IPS DF 6.9 (cell line): ENCODE data around the gene GALNT2.

Experiments
- DNase-seq: peaks from one replicate; pipeline ENCODE4 v3.0.0-alpha.2; 2013; ENCODE audit warnings: low read depth, low spot score
- H3K27ac ChIP-seq: one replicate; pipeline ENCODE4 v1.5.1; 2013; ENCODE audit warnings: low read length, control low read depth
- H3K27me3 ChIP-seq: 2 replicates; pipeline ENCODE4 v1.6.1; 2013; ENCODE audit warnings: mild to moderate bottlenecking, low read length; ENCODE audit not compliant: control insufficient read depth, insufficient read depth
- H3K36me3 ChIP-seq: 2 replicates; pipeline ENCODE4 v1.6.1; 2013; ENCODE audit warnings: low read length; ENCODE audit not compliant: control insufficient read depth, insufficient read depth
- H3K4me1 ChIP-seq: 2 replicates; pipeline ENCODE4 v1.6.1; 2013; ENCODE audit warnings: low read length; ENCODE audit not compliant: control insufficient read depth, insufficient read depth
- H3K4me3 ChIP-seq: 2 replicates; pipeline ENCODE4 v1.5.1; 2013; ENCODE audit warnings: mild to moderate bottlenecking, low read length
- H3K9me3 ChIP-seq: 2 replicates; pipeline ENCODE4 v1.6.1; 2013; ENCODE audit warnings: low read length, inconsistent platforms; ENCODE audit not compliant: control insufficient read depth, insufficient read depth
- WGBS: extraction: QIAGEN DNeasy Blood & Tissue Kit; methylation state at CpG from one replicate; pipeline ENCODE4 v1.1.7; 2013; ENCODE audit warnings: mixed read lengths, missing lambda C conversion rate; ENCODE audit not compliant: insufficient read length, insufficient coverage; 5-methylcytosine and 5-hydroxymethylcytosine counted together

GALNT2 gene

GRCh38 chr1:230242326-230242725 lies 175.3 kb downstream of the GALNT2 start:
- DNase-seq = no peak
- Histone ChIP-seq H3K27me3 (no peaks in the 10 kb centered on the region), H3K4me3 (no peak overlapping the region), H3K36me3 (no peaks in the 10 kb centered on the region), H3K4me1 (no peaks in the 10 kb centered on the region), H3K9me3 (no peaks in the 10 kb centered on the region), H3K27ac (no peak overlapping the region)
- WGBS = no CpG with 5 or more reads among the region's 6 CpGs

- Histone ChIP-seq H3K27me3 (no peaks in the 10 kb centered on the region), H3K4me3 (no peak overlapping the region), H3K36me3 (no peaks in the 10 kb centered on the region), H3K4me1 (no peaks in the 10 kb centered on the region), H3K9me3 (no peaks in the 10 kb centered on the region), H3K27ac (no peak overlapping the region)
- no peak for DNase-seq
- no CpG with 5 or more reads among the region's 17 CpGs for WGBS
These were observed 176.1 kb downstream of the GALNT2 start for GRCh38 chr1:230243146-230243545.

- Histone ChIP-seq H3K27ac (no peak overlapping the region), H3K4me3 (no peak overlapping the region), H3K9me3 (no peaks in the 10 kb centered on the region), H3K27me3 (no peaks in the 10 kb centered on the region), H3K4me1 (no peaks in the 10 kb centered on the region; the same call in 1 of the 2 replicates), H3K36me3 (no peaks in the 10 kb centered on the region)
- WGBS = no CpG with 5 or more reads among the region's 15 CpGs
- no peak for DNase-seq
These were observed 176.7 kb downstream of the GALNT2 start for GRCh38 chr1:230243583-230244353.

- no peaks in the 10 kb centered on the region for H3K9me3 ChIP-seq
- H3K4me1 ChIP-seq = peaks cover 4% of the 10 kb centered on the region
- no peak overlapping the region for H3K4me3 ChIP-seq
- H3K27me3 ChIP-seq = no peaks in the 10 kb centered on the region
- H3K27ac ChIP-seq = no peak overlapping the region
- no CpG with 5 or more reads among the region's 4 CpGs for WGBS
- DNase-seq = no peak
- H3K36me3 ChIP-seq = no peaks in the 10 kb centered on the region
These were observed 179.5 kb downstream of the GALNT2 start for GRCh38 chr1:230246551-230246950.

GRCh38 chr1:230248016-230248888 lies 181.2 kb downstream of the GALNT2 start:
- Histone ChIP-seq H3K36me3 (no peaks in the 10 kb centered on the region; the same call in 1 of the 2 replicates), H3K4me3 (no peak overlapping the region), H3K27ac (no peak overlapping the region), H3K9me3 (no peaks in the 10 kb centered on the region), H3K4me1 (peaks cover 7% of the 10 kb centered on the region), H3K27me3 (no peaks in the 10 kb centered on the region)
- WGBS = no CpG with 5 or more reads among the region's 8 CpGs
- DNase-seq = no peak

- H3K27ac ChIP-seq = no peak overlapping the region
- WGBS = no CpG with 5 or more reads among the region's 7 CpGs
- no peak for DNase-seq
These were observed 181.8 kb downstream of the GALNT2 start for GRCh38 chr1:230248889-230249270.

GRCh38 chr1:230249695-230250480 lies 182.8 kb downstream of the GALNT2 start:
- Histone ChIP-seq H3K27ac (no peak overlapping the region), H3K36me3 (no peaks in the 10 kb centered on the region; the same call in 1 of the 2 replicates), H3K9me3 (no peaks in the 10 kb centered on the region), H3K27me3 (no peaks in the 10 kb centered on the region), H3K4me1 (peaks cover 7% of the 10 kb centered on the region), H3K4me3 (no peak overlapping the region)
- no CpG with 5 or more reads among the region's 11 CpGs for WGBS
- DNase-seq = no peak

More at GRCh38 chr1:230248889-230249270, 181.8 kb downstream of the GALNT2 start:
- Histone ChIP-seq H3K36me3 (no peaks in the 10 kb centered on the region; the same call in 1 of the 2 replicates), H3K4me3 (no peak overlapping the region), H3K27me3 (no peaks in the 10 kb centered on the region), H3K4me1 (peaks cover 7% of the 10 kb centered on the region), H3K9me3 (no peaks in the 10 kb centered on the region)

- no peak overlapping the region for H3K27ac ChIP-seq
- WGBS = no CpG with 5 or more reads among the region's 8 CpGs
- H3K36me3 ChIP-seq = peaks cover 3% of the 10 kb centered on the region; the same call in 1 of the 2 replicates
- no peak overlapping the region for H3K4me3 ChIP-seq
- H3K4me1 ChIP-seq = peaks cover 7% of the 10 kb centered on the region
- H3K27me3 ChIP-seq = no peaks in the 10 kb centered on the region
- H3K9me3 ChIP-seq = no peaks in the 10 kb centered on the region
- no peak for DNase-seq
These were observed 183.6 kb downstream of the GALNT2 start for GRCh38 chr1:230250666-230251065.

- H3K27me3 ChIP-seq = no peaks in the 10 kb centered on the region
- peaks cover 3% of the 10 kb centered on the region; the same call in 1 of the 2 replicates for H3K36me3 ChIP-seq
- DNase-seq = no peak
- no peak overlapping the region for H3K4me3 ChIP-seq
- no peaks in the 10 kb centered on the region for H3K9me3 ChIP-seq
- no peak overlapping the region for H3K27ac ChIP-seq
- peaks cover 7% of the 10 kb centered on the region for H3K4me1 ChIP-seq
- WGBS = no CpG with 5 or more reads among the region's 8 CpGs
These were observed 184.7 kb downstream of the GALNT2 start for GRCh38 chr1:230251644-230252191.

GRCh38 chr1:230253150-230253549 lies 186.1 kb downstream of the GALNT2 start:
- Histone ChIP-seq H3K27me3 (no peaks in the 10 kb centered on the region), H3K4me1 (peaks cover 7% of the 10 kb centered on the region), H3K36me3 (peaks cover 3% of the 10 kb centered on the region; the same call in 1 of the 2 replicates), H3K4me3 (no peak overlapping the region), H3K27ac (no peak overlapping the region), H3K9me3 (no peaks in the 10 kb centered on the region)
- WGBS = no CpG with 5 or more reads among the region's 2 CpGs
- DNase-seq = no peak
